HepG2 (cell line): ENCODE data around the gene LBX1. TPM values are rescaled to one million over a fixed set of nuclear protein-coding genes. Genes with fewer than 3 reads are reported as not detected.

Experiments used
- MAFG ChIP-seq: sonication (generic); formaldehyde crosslinking; IDR thresholded peaks from 2 replicates; pipeline ENCODE4 v1.5.1; 2020; ENCODE audit warnings: mild to moderate bottlenecking, missing genetic modification reagents
- NFE2L1 ChIP-seq: sonication (generic); formaldehyde crosslinking; IDR thresholded peaks from 2 replicates; pipeline ENCODE4 v1.4.0; 2020; ENCODE audit warnings: missing genetic modification reagents, mild to moderate bottlenecking, borderline replicate concordance
- PHB2 ChIP-seq: fragments of 450-650 bp; IDR thresholded peaks from 2 replicates; pipeline ENCODE4 v1.6.1; 2018; ENCODE audit not compliant: partially characterized antibody
- POLR2AphosphoS5 ChIP-seq: IDR thresholded peaks from 2 replicates; pipeline ENCODE4 v1.6.1; 2012; ENCODE audit warnings: low read depth, low read length
- ZNF224 ChIP-seq: sonication (generic); formaldehyde crosslinking; IDR thresholded peaks from 2 replicates; pipeline ENCODE4 v1.5.0; 2020; ENCODE audit warnings: mild to moderate bottlenecking, missing genetic modification reagents
- polyA plus RNA-seq, 8 experiments: library from polyadenylated mRNA; depleted of rRNA in 3 of 8; stranded (reverse) in 7 of 8; unstranded in 1 of 8; fragments of >200 nt; fragmentation: Illumina TruSeq in 4 of 8; extraction: Trizol in 4 of 8; gene quantifications; 2 replicates each; pipeline versions ENCODE4 v1.2.1 to v1.2.3, GENCODE V29; 2011 to 2016; ENCODE audit warnings: low read depth in 4 of 8, missing spikeins in 1 of 8, mixed read lengths in 1 of 8; ENCODE audit not compliant: insufficient read depth in 1 of 8
- total RNA-seq, 5 experiments: library from RNA; depleted of rRNA; stranded (reverse); fragments of >200 nt; fragmentation: Illumina TruSeq; extraction: Trizol; gene quantifications; 2 replicates each; pipeline ENCODE4 v1.2.3, GENCODE V29; 2016; ENCODE audit warnings: low read depth in 1 of 5
- TF ChIP-seq, protein P1 (sequence below): sonication (generic); formaldehyde crosslinking; conservative IDR thresholded peaks from 2 replicates; pipeline ENCODE4 v1.4.0; 2020; ENCODE audit warnings: mild to moderate bottlenecking, missing genetic modification reagents, moderate library complexity
- TF ChIP-seq, protein P2 (sequence below): sonication (generic); formaldehyde crosslinking; IDR thresholded peaks from 2 replicates; pipeline ENCODE4 v1.5.1; 2020; ENCODE audit warnings: mild to moderate bottlenecking, missing genetic modification reagents, borderline replicate concordance

LBX1 gene
- total and polyA plus RNA-seq, 2 of the 13 experiments (the other 11 are each of a cell fraction or from before 2014, with no cell fraction given): not detected

DNA sequence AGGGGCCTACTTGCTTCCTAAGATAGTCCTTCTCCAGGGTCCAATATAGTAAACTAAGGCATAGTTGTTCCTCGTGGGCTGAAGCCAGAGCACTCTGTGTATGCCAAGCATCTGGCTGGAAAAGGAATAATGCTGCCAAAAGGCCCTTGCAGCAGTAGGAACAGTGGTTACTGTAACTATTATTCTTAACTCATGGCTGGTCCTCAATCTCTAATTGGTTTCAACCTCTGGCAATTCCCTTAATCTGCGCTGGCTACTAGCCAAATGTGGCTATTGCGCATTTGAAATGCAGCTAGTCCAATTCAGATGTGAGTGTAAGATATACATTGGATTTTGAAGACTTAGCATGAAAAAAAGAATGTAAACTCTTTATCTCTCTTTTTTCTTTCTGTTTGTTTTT lies 27.8 kb upstream of the LBX1 start (continued):
- TF ChIP-seq, protein P1, sequence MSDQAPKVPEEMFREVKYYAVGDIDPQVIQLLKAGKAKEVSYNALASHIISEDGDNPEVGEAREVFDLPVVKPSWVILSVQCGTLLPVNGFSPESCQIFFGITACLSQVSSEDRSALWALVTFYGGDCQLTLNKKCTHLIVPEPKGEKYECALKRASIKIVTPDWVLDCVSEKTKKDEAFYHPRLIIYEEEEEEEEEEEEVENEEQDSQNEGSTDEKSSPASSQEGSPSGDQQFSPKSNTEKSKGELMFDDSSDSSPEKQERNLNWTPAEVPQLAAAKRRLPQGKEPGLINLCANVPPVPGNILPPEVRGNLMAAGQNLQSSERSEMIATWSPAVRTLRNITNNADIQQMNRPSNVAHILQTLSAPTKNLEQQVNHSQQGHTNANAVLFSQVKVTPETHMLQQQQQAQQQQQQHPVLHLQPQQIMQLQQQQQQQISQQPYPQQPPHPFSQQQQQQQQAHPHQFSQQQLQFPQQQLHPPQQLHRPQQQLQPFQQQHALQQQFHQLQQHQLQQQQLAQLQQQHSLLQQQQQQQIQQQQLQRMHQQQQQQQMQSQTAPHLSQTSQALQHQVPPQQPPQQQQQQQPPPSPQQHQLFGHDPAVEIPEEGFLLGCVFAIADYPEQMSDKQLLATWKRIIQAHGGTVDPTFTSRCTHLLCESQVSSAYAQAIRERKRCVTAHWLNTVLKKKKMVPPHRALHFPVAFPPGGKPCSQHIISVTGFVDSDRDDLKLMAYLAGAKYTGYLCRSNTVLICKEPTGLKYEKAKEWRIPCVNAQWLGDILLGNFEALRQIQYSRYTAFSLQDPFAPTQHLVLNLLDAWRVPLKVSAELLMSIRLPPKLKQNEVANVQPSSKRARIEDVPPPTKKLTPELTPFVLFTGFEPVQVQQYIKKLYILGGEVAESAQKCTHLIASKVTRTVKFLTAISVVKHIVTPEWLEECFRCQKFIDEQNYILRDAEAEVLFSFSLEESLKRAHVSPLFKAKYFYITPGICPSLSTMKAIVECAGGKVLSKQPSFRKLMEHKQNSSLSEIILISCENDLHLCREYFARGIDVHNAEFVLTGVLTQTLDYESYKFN (CRISPR knock-in tag): no peak
- TF ChIP-seq NFE2L1 (CRISPR knock-in tag) (no peak), POLR2AphosphoS5 (no peak), MAFG (CRISPR knock-in tag) (no peak), ZNF224 (CRISPR knock-in tag) (no peak), PHB2 (no peak)
- TF ChIP-seq, protein P2, sequence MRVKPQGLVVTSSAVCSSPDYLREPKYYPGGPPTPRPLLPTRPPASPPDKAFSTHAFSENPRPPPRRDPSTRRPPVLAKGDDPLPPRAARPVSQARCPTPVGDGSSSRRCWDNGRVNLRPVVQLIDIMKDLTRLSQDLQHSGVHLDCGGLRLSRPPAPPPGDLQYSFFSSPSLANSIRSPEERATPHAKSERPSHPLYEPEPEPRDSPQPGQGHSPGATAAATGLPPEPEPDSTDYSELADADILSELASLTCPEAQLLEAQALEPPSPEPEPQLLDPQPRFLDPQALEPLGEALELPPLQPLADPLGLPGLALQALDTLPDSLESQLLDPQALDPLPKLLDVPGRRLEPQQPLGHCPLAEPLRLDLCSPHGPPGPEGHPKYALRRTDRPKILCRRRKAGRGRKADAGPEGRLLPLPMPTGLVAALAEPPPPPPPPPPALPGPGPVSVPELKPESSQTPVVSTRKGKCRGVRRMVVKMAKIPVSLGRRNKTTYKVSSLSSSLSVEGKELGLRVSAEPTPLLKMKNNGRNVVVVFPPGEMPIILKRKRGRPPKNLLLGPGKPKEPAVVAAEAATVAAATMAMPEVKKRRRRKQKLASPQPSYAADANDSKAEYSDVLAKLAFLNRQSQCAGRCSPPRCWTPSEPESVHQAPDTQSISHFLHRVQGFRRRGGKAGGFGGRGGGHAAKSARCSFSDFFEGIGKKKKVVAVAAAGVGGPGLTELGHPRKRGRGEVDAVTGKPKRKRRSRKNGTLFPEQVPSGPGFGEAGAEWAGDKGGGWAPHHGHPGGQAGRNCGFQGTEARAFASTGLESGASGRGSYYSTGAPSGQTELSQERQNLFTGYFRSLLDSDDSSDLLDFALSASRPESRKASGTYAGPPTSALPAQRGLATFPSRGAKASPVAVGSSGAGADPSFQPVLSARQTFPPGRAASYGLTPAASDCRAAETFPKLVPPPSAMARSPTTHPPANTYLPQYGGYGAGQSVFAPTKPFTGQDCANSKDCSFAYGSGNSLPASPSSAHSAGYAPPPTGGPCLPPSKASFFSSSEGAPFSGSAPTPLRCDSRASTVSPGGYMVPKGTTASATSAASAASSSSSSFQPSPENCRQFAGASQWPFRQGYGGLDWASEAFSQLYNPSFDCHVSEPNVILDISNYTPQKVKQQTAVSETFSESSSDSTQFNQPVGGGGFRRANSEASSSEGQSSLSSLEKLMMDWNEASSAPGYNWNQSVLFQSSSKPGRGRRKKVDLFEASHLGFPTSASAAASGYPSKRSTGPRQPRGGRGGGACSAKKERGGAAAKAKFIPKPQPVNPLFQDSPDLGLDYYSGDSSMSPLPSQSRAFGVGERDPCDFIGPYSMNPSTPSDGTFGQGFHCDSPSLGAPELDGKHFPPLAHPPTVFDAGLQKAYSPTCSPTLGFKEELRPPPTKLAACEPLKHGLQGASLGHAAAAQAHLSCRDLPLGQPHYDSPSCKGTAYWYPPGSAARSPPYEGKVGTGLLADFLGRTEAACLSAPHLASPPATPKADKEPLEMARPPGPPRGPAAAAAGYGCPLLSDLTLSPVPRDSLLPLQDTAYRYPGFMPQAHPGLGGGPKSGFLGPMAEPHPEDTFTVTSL (CRISPR knock-in tag): no peak
- TF ChIP-seq, all 625 proteins: peak for 0
